Measurements from ENCODE around the gene ZNF202.

DNA sequence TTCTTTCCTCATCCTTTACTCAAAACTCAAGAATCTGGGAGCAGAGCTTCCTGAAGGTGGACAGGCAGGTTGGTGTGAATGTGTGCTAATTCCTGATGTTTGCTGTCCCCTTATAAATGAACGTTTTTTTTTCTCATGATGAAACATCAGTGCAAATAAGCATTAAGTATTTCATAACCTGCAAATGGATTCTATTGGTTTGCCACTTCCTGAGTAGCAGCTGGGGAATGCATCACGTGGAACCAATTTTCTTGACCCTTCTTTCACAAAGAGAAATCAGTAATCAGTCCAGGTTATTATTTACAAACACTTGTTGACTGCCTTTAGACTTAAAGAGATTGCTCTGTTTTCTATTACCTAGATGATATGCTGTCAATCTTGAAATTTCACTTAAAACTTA, 46.9 kb downstream of the ZNF202 start:
- TF ChIP-seq, protein P1, sequence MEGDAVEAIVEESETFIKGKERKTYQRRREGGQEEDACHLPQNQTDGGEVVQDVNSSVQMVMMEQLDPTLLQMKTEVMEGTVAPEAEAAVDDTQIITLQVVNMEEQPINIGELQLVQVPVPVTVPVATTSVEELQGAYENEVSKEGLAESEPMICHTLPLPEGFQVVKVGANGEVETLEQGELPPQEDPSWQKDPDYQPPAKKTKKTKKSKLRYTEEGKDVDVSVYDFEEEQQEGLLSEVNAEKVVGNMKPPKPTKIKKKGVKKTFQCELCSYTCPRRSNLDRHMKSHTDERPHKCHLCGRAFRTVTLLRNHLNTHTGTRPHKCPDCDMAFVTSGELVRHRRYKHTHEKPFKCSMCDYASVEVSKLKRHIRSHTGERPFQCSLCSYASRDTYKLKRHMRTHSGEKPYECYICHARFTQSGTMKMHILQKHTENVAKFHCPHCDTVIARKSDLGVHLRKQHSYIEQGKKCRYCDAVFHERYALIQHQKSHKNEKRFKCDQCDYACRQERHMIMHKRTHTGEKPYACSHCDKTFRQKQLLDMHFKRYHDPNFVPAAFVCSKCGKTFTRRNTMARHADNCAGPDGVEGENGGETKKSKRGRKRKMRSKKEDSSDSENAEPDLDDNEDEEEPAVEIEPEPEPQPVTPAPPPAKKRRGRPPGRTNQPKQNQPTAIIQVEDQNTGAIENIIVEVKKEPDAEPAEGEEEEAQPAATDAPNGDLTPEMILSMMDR (conservative IDR thresholded peaks at IDR 0.05 in 1 of 2, IDR thresholded peaks at IDR 0.05 in 1 of 2; ENCODE audit: low read depth in 1 of 2, low read length in 2 of 2) = no peak
- TF ChIP-seq EZH2 (IDR thresholded peaks at IDR 0.05; ENCODE audit: low read length, missing control alignments) = no peak
